Testis (tissue), 2 donors: Measurements from ENCODE around the gene CASTOR1.

Source experiments
- POLR2A ChIP-seq: fragments of 450-650 bp; IDR thresholded peaks from one replicate; pipeline ENCODE4 v1.6.1; 2017; ENCODE audit warnings: antibody characterized with exemption, mild to moderate bottlenecking, moderate library complexity
- TF ChIP-seq, protein P1 (sequence below), 3 experiments: fragments of 450-650 bp in 2 of 3; fragments of 200-600 bp in 1 of 3; sonication (generic) in 1 of 3; IDR thresholded peaks; one replicate each; pipeline ENCODE4 v1.5.1; 2016 to 2019; ENCODE audit warnings: antibody characterized with exemption in 3 of 3, mild to moderate bottlenecking in 2 of 3, moderate library complexity in 1 of 3

- TF ChIP-seq, protein P1, sequence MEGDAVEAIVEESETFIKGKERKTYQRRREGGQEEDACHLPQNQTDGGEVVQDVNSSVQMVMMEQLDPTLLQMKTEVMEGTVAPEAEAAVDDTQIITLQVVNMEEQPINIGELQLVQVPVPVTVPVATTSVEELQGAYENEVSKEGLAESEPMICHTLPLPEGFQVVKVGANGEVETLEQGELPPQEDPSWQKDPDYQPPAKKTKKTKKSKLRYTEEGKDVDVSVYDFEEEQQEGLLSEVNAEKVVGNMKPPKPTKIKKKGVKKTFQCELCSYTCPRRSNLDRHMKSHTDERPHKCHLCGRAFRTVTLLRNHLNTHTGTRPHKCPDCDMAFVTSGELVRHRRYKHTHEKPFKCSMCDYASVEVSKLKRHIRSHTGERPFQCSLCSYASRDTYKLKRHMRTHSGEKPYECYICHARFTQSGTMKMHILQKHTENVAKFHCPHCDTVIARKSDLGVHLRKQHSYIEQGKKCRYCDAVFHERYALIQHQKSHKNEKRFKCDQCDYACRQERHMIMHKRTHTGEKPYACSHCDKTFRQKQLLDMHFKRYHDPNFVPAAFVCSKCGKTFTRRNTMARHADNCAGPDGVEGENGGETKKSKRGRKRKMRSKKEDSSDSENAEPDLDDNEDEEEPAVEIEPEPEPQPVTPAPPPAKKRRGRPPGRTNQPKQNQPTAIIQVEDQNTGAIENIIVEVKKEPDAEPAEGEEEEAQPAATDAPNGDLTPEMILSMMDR (IDR thresholded peaks at IDR 0.05): no peak
- no peak for TF ChIP-seq POLR2A
Observed at GRCh38 chr22:30279046-30279788, 10.1 kb downstream of the CASTOR1 start.
